SK-MEL-5 (cell line): Measurements from ENCODE around the gene PIM2. TPM values are rescaled to one million over a fixed set of nuclear protein-coding genes. Genes with fewer than 3 reads are reported as not detected.

Experiments used
- DNase-seq: peaks from one replicate; pipeline ENCODE4 v3.0.0-alpha.2; 2016; ENCODE audit warnings: low read depth, low spot score
- in situ Hi-C: cut with HindIII; loops from 2 replicates; pipeline ENCODE4 v1.10.0; 2016; ENCODE audit warnings: low sequenced_read_pairs, high pct_unique_total_duplicates, low pct_unique_long_range_greater_than_20kb
- total RNA-seq: library from RNA; depleted of rRNA; stranded (reverse); fragments of >200 nt; shearing (Covaris generic); gene quantifications from 2 replicates; pipeline ENCODE4 v1.2.3, GENCODE V29; 2014

Gene PIM2
- total RNA-seq, 1 experiment from 2014 or later = 8.6 TPM

DNA sequence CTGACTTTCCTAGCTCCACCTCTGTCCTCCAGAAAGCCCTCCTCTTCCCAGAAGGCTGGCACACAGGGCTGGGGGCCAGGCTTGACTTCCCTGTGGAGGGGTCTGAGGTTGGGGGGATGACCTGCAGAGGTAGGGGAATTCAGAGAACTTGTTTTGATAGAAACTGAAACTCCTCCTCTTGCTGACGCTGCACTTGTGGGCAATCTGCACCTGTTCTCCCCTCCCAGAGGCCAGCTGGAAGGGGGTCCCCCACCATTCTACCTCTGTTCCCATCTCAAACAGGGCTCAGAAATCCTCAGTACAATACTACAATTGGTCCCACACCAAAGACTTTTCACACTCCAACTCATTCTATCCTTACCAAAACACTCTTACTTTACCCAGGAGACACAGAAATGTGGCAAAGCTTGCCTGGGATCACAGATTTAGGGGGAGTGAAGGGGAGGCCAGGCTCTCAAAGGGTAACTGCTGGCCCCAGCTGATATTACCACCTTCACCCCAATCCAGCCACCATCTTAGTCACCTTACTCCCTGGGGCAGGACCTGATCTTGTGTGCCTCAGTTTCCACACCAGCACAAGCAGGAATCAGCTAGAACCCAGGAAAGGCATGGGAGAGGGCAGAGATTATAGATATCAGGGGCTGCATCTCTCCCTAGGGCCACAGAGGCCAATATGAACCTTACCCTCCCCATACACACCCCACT, 20.0 kb upstream of the PIM2 start:
- DNase-seq = no peak
- in situ Hi-C loops = no loop called here

- peak; percentile 17 for DNase-seq
Measured at GRCh38 chrX:48937054-48937907, 18.5 kb upstream of the PIM2 start.

DNA sequence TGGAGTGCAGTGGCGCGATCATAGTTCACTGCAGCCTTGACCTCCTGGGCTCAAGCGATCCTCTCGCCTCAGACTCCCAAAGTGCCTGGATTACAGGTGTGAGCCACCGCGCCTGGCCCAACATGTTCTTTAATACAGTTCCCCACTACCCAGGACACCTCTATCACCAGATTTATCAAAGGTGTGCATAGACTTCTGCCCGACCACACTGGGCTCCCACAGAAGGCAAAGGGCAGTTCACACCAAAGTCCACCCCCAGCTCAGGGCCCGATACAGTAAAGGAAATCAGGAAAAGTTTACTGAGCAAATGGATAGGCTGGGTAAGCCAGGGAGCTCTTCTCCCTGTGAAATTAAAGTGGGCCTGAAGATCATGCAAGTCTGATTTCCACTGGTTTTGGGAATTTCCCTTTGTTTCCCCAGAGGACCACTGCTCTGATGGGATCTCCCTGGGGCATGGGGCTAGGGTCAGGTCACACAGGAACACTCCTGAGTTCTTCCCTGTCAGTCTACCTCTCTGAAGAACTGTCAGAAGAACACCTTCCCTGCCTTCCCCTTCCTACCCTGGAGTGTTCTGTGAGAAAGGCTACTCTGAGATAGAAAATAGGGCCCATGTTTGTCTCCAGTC, 17.7 kb upstream of the PIM2 start:
- in situ Hi-C loops = no loop called here
- no peak for DNase-seq

More at GRCh38 chrX:48937054-48937907, 18.5 kb upstream of the PIM2 start:
- in situ Hi-C loops = no loop called here

GRCh38 chrX:48935301-48935670, 16.5 kb upstream of the PIM2 start:
- in situ Hi-C loops = no loop called here
- no peak for DNase-seq

DNA sequence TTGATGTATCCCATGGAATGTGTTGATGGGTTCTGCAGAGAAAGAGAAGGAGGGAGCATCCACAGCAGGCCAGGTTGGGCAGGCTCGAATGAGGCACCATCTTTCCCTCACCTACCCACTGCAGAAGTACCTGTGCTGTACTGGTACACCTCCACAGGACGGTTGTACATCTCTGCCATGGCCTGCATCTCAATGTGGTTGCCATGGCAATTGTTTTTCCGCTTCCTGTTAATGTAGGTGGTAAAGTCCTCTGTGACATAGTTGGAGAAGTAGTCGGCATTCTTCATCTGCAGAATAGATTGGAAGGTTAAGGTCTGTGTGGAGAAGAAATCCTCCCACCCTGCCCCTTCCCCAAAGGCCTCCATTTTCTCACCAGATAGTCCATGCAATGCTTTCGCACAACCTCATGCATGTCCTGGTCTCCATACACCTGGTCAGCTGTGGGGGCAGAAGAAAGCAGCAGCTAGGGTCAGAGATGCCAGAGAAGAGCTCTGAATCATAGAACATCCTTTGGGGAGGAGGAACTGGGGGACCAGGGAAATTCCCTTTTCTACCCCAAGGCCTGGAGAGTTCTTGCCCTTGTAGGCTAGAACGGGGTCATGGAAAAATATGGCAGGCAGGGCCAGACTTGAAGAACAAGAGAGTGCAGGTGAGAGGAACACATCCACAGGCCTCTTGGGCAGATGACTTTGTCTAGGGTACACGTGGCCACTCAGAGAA, 15.9 kb upstream of the PIM2 start:
- in situ Hi-C loops = no loop called here
- DNase-seq = no peak

GRCh38 chrX:48933757-48934156, 14.9 kb upstream of the PIM2 start:
- in situ Hi-C loops = no loop called here
- no peak for DNase-seq

- DNase-seq = no peak
- in situ Hi-C loops = no loop called here
Measured at GRCh38 chrX:48927736-48928382, 9.0 kb upstream of the PIM2 start.

GRCh38 chrX:48927123-48927522, 8.3 kb upstream of the PIM2 start:
- in situ Hi-C loops = no loop called here
- no peak for DNase-seq

DNA sequence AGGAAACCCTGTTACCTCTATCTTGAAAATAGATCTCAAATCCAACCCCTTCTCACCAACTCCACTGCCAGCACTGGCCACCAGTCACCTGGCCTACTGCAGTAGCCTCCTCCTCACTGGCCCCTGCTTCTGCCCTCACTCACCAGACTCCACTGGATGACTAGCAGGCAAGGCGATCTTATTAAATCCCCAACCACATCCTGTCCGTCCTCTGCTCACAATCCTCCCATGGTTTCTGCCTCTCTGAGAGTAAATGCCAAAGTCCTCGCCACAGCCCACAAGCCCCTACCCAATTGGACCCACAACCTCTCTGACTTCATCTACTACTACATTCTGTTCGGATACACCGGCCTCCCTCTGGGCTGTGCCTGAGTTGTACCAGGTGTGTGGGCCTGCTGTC, 5.4 kb upstream of the PIM2 start:
- no peak for DNase-seq
- in situ Hi-C loops = no loop called here

- in situ Hi-C loops = no loop called here
- no peak for DNase-seq
Measured at GRCh38 chrX:48923771-48924170, 4.9 kb upstream of the PIM2 start.

GRCh38 chrX:48920718-48921104, 1.9 kb upstream of the PIM2 start:
- in situ Hi-C loops = no loop called here
- no peak for DNase-seq

DNA sequence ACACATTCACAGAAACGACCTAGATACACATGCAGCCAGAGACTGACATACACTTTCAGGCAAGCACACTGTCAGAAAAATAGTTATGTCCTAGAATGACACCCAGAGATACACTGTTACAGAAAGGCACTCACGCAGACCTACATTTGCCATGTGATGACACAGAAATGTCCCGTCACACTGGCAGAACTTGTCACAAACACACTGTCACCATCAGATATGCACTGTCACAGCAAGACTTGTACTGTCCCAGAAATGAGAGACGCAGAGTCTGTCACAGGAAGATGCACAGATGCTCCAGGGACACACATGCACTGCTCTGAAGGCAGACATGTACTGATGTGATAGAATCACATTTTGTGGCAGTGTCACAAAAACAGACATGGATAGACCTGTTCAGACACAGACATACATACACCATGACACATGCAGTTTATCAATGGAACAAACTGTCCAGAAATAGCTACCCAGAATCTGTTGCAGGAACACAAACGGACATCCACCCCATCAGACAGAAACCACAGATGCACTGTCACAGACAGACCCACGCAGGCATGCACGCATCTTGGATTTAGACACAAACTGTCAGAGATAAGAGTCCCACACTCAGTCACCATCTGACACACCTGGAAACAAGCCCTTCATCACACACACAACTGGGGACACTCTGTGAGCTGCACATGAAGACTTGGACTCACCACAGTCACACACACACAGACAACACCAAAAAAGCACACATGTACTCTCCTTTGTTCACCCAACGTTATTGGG, 1.3 kb upstream of the PIM2 start:
- no peak for DNase-seq
- in situ Hi-C loops = no loop called here

DNA sequence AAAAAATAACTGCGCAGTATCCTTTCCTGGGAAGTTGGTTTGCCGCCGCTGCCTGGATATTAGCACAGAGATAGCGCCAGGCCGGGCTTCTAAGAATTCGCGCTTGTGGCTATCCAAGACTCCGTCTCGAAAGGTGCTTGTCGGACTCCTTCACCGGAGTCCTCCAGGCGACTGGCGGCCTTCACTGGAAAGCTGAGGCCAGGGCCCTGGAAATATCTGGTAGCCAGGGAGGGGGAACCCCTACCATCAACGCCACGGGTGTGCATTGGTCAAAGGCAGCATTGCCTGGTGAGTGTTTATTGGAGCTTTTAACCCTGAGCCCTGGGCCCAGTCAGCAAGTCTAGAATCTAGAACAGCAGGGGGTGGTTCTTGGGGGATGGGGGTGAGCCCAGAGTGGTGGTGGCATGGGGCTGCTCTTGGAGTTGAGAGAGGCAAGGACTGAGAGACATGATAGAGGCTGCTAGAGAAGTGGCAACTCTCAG, 577 bp upstream of the PIM2 start:
- DNase-seq = no peak
- in situ Hi-C loops = no loop called here

DNA sequence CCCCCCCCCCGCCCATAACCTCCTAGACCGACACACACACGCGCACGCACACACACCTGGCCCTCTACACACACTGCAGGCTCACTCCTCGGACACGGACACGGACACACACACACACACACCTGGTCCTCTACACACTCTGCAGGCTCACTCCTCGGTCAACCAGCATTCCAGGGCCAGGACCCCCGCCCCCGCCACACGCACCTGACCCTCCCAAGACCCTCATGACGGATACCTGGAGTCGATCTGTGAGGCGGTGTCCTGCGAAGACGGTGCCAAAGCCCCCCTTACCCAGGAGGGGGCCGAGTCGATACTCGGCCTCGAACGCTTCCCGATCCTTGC, 552 bp downstream of the PIM2 start:
- in situ Hi-C loops = no loop called here
- no peak for DNase-seq

- in situ Hi-C loops = no loop called here
- peak; percentile 90 for DNase-seq
Measured at GRCh38 chrX:48917139-48918001, 1.5 kb downstream of the PIM2 start.
